WTC11 (cell line): Measurements from ENCODE around the gene KLF2.

Experiments used
- MYBL2 ChIP-seq: sonication (generic); formaldehyde crosslinking; IDR thresholded peaks from 2 replicates; pipeline ENCODE4 v1.8.1; 2023; ENCODE audit warnings: mild to moderate bottlenecking, moderate library complexity, missing genetic modification reagents
- TF ChIP-seq, protein P1 (sequence below): fragments of 200-600 bp; IDR thresholded peaks from 2 replicates; pipeline ENCODE4 v1.8.0; 2022; ENCODE audit warnings: antibody characterized with exemption
- TF ChIP-seq, protein P2 (sequence below): sonication (generic); formaldehyde crosslinking; IDR thresholded peaks from 2 replicates; pipeline ENCODE4 v1.8.0; 2022; ENCODE audit warnings: mild to moderate bottlenecking, missing genetic modification reagents
- TF ChIP-seq, protein P3 (sequence below): sonication (generic); formaldehyde crosslinking; IDR thresholded peaks from 2 replicates; pipeline ENCODE4 v1.8.1; 2023; ENCODE audit warnings: mild to moderate bottlenecking, moderate library complexity, missing genetic modification reagents
- TF ChIP-seq, protein P4 (sequence below): sonication (generic); formaldehyde crosslinking; IDR thresholded peaks from 2 replicates; pipeline ENCODE4 v1.8.1; 2023; ENCODE audit warnings: mild to moderate bottlenecking, missing genetic modification reagents

DNA sequence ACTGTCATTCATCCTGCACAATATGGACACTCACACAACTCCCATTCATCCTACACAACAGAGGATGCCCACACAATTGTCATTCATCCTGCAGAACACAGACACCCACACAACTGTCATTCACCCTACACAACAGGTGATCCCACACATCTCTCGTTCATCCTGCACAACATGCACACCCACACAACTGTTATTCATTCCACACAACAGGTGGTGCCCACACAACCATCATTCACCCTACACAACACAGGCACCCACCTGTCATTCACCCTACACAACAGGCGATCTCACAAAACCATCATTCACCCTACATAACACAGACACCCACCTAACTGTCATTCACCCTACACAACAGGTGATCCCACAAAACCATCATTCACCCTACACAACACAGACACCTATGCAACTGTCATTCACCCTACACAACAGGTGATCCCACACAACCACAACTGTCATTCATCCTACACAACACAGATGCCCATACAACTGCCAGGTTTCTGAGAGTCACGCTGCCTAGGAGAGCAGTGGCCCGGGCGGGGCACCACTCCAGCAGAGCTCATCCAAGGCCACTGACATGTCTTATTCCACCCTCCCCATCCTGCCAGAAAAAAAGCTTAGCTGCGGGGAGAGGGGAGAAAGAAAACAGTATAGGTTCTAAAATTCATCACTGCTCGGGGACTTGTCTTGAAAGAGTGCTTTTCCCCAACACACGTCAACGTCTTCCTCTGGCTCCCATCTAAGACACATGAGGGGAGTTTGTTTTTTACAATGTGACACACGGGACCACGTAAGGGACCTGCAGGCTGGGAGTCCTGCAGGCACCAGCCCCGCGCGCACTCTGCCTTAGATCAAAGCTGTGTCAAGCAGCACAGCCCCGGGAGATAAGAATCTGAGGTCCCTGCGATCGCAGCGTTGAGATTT lies 44.0 kb downstream of the KLF2 start:
- TF ChIP-seq, protein P1, sequence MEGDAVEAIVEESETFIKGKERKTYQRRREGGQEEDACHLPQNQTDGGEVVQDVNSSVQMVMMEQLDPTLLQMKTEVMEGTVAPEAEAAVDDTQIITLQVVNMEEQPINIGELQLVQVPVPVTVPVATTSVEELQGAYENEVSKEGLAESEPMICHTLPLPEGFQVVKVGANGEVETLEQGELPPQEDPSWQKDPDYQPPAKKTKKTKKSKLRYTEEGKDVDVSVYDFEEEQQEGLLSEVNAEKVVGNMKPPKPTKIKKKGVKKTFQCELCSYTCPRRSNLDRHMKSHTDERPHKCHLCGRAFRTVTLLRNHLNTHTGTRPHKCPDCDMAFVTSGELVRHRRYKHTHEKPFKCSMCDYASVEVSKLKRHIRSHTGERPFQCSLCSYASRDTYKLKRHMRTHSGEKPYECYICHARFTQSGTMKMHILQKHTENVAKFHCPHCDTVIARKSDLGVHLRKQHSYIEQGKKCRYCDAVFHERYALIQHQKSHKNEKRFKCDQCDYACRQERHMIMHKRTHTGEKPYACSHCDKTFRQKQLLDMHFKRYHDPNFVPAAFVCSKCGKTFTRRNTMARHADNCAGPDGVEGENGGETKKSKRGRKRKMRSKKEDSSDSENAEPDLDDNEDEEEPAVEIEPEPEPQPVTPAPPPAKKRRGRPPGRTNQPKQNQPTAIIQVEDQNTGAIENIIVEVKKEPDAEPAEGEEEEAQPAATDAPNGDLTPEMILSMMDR: no peak
- TF ChIP-seq, protein P2, sequence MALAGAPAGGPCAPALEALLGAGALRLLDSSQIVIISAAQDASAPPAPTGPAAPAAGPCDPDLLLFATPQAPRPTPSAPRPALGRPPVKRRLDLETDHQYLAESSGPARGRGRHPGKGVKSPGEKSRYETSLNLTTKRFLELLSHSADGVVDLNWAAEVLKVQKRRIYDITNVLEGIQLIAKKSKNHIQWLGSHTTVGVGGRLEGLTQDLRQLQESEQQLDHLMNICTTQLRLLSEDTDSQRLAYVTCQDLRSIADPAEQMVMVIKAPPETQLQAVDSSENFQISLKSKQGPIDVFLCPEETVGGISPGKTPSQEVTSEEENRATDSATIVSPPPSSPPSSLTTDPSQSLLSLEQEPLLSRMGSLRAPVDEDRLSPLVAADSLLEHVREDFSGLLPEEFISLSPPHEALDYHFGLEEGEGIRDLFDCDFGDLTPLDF: no peak
- TF ChIP-seq MYBL2 (CRISPR knock-in tag): no peak
- TF ChIP-seq, protein P3, sequence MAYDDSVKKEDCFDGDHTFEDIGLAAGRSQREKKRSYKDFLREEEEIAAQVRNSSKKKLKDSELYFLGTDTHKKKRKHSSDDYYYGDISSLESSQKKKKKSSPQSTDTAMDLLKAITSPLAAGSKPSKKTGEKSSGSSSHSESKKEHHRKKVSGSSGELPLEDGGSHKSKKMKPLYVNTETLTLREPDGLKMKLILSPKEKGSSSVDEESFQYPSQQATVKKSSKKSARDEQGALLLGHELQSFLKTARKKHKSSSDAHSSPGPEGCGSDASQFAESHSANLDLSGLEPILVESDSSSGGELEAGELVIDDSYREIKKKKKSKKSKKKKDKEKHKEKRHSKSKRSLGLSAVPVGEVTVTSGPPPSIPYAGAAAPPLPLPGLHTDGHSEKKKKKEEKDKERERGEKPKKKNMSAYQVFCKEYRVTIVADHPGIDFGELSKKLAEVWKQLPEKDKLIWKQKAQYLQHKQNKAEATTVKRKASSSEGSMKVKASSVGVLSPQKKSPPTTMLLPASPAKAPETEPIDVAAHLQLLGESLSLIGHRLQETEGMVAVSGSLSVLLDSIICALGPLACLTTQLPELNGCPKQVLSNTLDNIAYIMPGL: no peak
- TF ChIP-seq, protein P4, sequence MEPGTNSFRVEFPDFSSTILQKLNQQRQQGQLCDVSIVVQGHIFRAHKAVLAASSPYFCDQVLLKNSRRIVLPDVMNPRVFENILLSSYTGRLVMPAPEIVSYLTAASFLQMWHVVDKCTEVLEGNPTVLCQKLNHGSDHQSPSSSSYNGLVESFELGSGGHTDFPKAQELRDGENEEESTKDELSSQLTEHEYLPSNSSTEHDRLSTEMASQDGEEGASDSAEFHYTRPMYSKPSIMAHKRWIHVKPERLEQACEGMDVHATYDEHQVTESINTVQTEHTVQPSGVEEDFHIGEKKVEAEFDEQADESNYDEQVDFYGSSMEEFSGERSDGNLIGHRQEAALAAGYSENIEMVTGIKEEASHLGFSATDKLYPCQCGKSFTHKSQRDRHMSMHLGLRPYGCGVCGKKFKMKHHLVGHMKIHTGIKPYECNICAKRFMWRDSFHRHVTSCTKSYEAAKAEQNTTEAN (CRISPR knock-in tag): no peak
